Measurements from ENCODE around the gene MAP2. TPM values are rescaled to one million over a fixed set of nuclear protein-coding genes. Genes with fewer than 3 reads are reported as not detected.

MAP2 gene
- total RNA-seq, 2 experiments from 2014 or later: 0.16 TPM; not detected in 1

DNA sequence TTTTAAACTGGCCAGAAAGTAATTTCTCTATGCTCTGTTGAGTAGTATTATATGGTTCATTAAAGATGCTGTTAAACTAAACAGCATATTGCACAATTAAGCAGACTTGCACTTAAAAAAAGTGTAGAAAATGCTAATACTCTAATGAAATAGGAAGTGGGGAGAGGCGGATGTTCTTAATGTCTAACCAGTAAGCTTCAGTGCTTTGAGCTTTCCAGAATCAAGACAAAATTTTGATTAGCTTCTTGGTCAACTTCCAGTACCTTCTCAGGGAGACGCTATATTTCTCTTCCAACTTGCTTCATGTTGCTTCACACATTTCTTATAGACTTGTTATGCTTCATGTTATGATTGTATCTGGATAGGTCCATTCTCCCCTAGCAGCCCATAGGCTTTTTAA, 89.1 kb downstream of the MAP2 start:
- Mint-ChIP-seq H3K36me3 (no peaks in the 10 kb centered on the region), H3K4me3 (no peak overlapping the region), H3K4me1 (no peaks in the 10 kb centered on the region), H3K27ac (no peak overlapping the region), H3K27me3 (no peaks in the 10 kb centered on the region), H3K9me3 (ENCODE audit: low read depth) (no peaks in the 10 kb centered on the region)
- ATAC-seq (no peak), DNase-seq (no peak)
- CTCF ChIA-PET: no interaction called here

DNA sequence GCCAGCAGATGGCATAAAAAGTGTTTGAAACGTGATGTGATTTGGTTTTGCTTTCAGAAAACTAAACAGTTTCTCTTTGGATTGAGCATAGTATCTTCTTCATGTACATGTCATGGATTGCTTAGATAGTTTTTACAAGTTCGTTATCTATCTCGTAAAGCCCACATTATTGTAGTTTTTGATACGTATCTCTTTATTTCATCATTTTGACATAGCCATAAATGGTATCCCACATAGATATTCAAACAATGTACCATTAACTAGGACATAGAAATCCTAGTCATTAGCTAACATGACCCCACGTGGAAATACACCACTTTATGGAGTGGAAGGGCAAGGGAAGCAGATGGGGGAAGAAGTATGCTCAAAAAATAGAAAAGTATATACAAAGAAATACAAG, 93.6 kb downstream of the MAP2 start:
- H3K36me3 Mint-ChIP-seq: no peaks in the 10 kb centered on the region
- H3K27ac Mint-ChIP-seq: no peak overlapping the region
- DNase-seq: no peak
- no peaks in the 10 kb centered on the region for H3K27me3 Mint-ChIP-seq
- H3K4me1 Mint-ChIP-seq: no peaks in the 10 kb centered on the region
- CTCF ChIA-PET: no interaction called here
- no peak for ATAC-seq
- no peaks in the 10 kb centered on the region for H3K9me3 Mint-ChIP-seq (ENCODE audit: low read depth)
- no peak overlapping the region for H3K4me3 Mint-ChIP-seq

DNA sequence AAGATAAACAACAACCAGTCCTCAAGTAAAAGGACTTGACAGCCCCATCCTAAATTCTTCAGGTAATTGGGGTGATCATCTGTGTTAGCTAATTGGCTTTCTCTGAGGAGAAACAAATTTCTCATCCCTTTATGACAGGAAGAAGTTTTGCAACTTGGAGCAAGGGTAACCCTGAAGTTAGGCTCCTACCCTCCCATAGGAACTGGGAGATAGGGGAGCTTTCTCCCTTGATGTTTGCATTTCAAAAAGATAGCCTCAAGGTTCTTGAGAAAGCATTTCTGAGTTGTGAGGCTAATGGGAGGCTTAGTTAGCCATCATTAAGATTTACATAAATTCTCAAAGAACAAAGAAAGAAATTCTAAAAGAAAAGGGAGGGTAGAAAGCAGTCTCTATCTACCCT, 95.4 kb downstream of the MAP2 start:
- no peaks in the 10 kb centered on the region for H3K9me3 Mint-ChIP-seq (ENCODE audit: low read depth)
- H3K4me3 Mint-ChIP-seq: no peak overlapping the region
- DNase-seq: no peak
- H3K4me1 Mint-ChIP-seq: no peaks in the 10 kb centered on the region
- no peaks in the 10 kb centered on the region for H3K36me3 Mint-ChIP-seq
- no peaks in the 10 kb centered on the region for H3K27me3 Mint-ChIP-seq
- H3K27ac Mint-ChIP-seq: no peak overlapping the region
- ATAC-seq: no peak
- CTCF ChIA-PET: no interaction called here

DNA sequence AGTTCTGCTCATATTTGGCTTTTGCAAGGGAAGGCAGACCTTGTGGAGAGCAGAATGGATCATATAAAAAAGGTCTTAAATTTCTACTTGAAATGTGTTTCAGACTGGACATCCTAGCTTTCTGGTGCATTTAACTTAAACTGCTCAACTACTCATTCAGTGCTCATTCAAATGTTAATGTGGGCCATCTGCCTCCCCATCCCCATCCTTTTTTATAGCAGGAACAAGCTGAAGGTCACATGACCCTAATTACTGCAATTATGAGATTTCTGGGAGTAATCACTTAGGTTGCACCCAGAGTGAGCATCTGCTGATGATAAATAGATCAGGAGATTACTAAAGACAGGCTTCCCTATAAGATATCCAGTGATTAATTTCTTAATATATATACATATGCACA, 96.1 kb downstream of the MAP2 start:
- no peaks in the 10 kb centered on the region for H3K9me3 Mint-ChIP-seq (ENCODE audit: low read depth)
- CTCF ChIA-PET: no interaction called here
- ATAC-seq (no peak), DNase-seq (no peak)
- H3K4me1 Mint-ChIP-seq: no peaks in the 10 kb centered on the region
- H3K27me3 Mint-ChIP-seq: no peaks in the 10 kb centered on the region
- no peak overlapping the region for H3K4me3 Mint-ChIP-seq
- no peaks in the 10 kb centered on the region for H3K36me3 Mint-ChIP-seq
- no peak overlapping the region for H3K27ac Mint-ChIP-seq

DNA sequence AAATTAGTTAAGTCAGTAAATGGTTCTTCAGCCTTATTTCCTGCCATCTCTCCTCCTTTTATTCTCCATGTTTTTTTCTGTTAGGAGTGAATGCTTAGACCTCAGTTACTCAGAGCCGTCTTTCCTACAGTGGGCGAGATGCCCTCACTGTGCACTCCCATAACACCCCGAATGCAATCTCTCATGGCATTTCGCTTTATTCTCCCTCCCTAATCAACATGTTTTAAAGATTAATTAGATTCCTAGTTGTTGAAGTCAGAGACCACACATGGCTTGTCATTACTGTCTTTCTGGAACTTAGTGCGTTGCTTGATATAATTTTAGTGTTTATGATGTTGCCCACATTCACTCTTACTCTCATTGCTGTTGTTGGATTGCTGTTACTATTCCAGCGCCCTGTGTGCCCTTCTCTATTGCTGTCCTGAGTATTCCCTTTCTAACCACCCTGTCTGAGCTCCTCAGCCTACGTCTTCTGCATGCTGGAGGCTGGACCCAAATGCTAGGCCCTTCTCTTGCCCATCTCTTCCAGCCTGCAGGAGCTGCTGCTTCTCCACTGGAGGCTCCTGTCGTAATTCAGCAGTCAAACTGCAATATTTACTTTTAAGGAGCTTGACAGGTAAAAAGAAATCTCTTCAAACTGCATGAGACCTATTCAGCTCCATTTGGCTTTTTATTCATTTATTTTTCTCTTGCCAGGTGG, 99.3 kb downstream of the MAP2 start:
- H3K27me3 Mint-ChIP-seq: no peaks in the 10 kb centered on the region
- DNase-seq: no peak
- H3K36me3 Mint-ChIP-seq: no peaks in the 10 kb centered on the region
- no peak overlapping the region for H3K4me3 Mint-ChIP-seq
- no peak for ATAC-seq
- no peak overlapping the region for H3K27ac Mint-ChIP-seq
- CTCF ChIA-PET: no interaction called here
- peaks cover 3% of the 10 kb centered on the region for H3K4me1 Mint-ChIP-seq
- H3K9me3 Mint-ChIP-seq (ENCODE audit: low read depth): no peaks in the 10 kb centered on the region

DNA sequence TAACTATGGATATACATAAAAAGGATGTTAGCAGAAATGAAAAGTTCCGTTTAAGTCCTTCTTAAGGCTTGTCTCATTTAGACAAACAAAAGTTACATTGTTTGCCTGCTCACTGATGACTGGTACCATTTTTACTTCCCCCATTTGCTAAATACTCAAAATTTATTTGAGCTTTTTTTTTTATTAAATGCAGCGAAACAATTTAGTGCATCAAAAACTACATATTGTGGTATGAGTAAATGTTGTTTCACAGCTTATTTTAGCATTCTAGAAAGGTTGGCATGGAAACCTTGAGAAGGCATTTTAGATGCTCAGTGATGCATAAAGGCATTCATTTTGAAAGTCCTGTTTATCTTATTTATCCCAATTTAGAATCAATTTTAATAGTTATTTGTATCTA, 100.0 kb downstream of the MAP2 start:
- peaks cover 3% of the 10 kb centered on the region for H3K4me1 Mint-ChIP-seq
- H3K4me3 Mint-ChIP-seq: no peak overlapping the region
- no peaks in the 10 kb centered on the region for H3K27me3 Mint-ChIP-seq
- CTCF ChIA-PET: no interaction called here
- DNase-seq (no peak), ATAC-seq (no peak)
- no peaks in the 10 kb centered on the region for H3K36me3 Mint-ChIP-seq
- no peak overlapping the region for H3K27ac Mint-ChIP-seq
- no peaks in the 10 kb centered on the region for H3K9me3 Mint-ChIP-seq (ENCODE audit: low read depth)

DNA sequence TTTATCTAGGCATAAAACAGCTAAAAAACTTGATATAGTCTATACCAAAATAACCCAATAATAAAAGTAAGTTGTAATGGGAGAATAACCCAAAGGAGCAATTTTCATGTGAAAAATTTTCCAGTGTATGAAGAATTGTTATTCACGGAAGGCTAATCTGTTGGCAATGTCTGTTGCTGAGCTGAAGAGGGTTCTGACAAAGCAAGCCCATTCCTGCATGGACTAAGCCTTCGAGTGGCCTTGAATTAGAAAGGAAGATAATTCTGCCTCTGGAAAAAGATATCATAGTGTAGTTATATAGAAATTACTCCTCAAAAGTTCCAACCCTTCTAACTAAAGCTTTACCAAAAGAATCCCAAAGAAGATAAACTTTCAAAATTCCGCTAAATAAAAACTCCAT, 101.5 kb downstream of the MAP2 start:
- H3K4me3 Mint-ChIP-seq: no peak overlapping the region
- no peak overlapping the region for H3K27ac Mint-ChIP-seq
- H3K9me3 Mint-ChIP-seq (ENCODE audit: low read depth): no peaks in the 10 kb centered on the region
- CTCF ChIA-PET: no interaction called here
- ATAC-seq (no peak), DNase-seq (no peak)
- H3K4me1 Mint-ChIP-seq: peaks cover 3% of the 10 kb centered on the region
- no peaks in the 10 kb centered on the region for H3K27me3 Mint-ChIP-seq
- no peaks in the 10 kb centered on the region for H3K36me3 Mint-ChIP-seq

DNA sequence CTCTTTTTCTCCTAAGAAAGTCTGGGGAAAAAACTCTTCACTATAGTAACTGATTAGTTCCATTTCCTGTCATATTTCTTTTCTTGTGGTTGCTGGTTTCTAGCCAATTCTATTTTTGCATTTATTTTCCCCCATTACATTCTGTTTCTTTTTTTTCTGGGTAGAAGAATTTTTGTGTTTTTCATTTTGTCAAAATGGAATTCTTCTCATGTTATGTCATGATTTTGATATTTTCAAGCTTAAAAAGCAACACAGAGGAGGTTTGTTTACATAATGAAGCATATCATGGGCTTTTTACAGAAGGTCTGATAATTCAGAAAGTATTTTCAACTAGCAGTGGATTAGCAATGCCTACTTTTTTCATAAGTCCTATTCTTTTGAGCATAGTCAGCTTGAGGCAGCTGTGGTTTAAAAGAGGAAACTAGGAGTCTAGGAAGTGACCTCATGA, 102.0 kb downstream of the MAP2 start:
- H3K27ac Mint-ChIP-seq: no peak overlapping the region

DNA sequence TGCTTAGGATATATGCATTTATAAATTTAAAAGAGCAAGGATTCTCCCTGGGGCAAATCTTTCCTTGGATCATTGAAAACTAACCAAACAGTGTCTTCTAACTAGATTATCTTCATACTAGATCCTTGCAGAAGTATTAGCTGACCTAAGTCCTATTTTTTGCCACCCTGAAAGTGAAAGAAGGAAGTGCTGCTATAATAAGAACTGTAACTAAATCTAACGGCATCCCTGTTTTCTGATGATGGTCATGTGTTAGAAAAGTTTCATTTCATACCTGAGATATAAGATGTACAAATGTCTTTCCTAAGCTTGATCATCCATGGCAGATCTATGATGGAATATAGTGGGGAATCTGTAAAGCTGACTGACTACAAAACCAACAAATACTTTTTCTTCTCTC, 102.7 kb downstream of the MAP2 start:
- Mint-ChIP-seq H3K36me3 (no peaks in the 10 kb centered on the region), H3K27ac (no peak overlapping the region), H3K4me3 (no peak overlapping the region), H3K27me3 (no peaks in the 10 kb centered on the region), H3K9me3 (ENCODE audit: low read depth) (no peaks in the 10 kb centered on the region), H3K4me1 (peaks cover 3% of the 10 kb centered on the region)
- ATAC-seq: no peak
- no peak for DNase-seq
- CTCF ChIA-PET: no interaction called here

More for the DNA sequence above, 102.0 kb downstream of the MAP2 start:
- no peak for DNase-seq
- no peaks in the 10 kb centered on the region for H3K27me3 Mint-ChIP-seq
- ATAC-seq: no peak
- H3K36me3 Mint-ChIP-seq: no peaks in the 10 kb centered on the region
- H3K4me3 Mint-ChIP-seq: no peak overlapping the region
- H3K9me3 Mint-ChIP-seq (ENCODE audit: low read depth): no peaks in the 10 kb centered on the region
- CTCF ChIA-PET: no interaction called here
- peaks cover 3% of the 10 kb centered on the region for H3K4me1 Mint-ChIP-seq

DNA sequence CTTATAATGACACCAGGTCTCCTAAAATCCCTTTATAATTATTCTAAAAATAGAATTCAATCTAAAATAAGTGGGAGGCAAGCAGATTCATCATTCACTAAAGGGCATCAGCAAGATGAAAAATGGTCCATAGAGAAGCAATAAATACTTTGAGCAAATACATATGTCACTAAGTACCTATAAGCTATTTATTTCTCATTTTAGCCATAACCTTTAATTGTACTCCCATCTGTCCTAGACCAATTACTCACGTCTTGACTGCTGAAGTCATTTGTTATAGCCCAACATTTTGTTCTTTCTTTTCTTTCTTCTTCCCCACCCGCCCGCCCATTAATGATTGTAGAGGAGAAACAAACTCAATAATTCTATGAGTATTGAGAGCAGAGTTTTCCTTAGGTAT, 105.7 kb downstream of the MAP2 start:
- no peak overlapping the region for H3K27ac Mint-ChIP-seq

DNA sequence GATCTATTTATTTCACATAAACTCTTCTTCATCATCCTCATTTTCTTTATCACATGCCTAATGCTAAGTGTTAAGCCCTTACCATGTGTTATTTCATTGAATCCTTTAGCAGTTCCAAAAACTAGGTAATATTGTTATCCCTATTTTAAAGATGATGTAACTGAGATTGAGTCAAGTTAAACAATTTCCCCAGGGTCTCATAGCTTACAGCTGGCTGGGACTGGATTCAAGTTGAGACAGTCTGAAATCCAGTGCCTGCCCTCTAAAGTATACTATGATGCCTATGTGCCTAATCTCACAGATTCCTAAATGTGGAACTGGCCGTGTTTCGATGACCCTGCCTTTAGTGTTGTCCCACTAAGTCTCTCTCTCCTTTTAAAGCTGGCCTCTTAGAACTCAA, 108.5 kb downstream of the MAP2 start:
- no peak overlapping the region for H3K27ac Mint-ChIP-seq
- H3K9me3 Mint-ChIP-seq (ENCODE audit: low read depth): no peaks in the 10 kb centered on the region
- ATAC-seq (no peak), DNase-seq (no peak)
- H3K4me1 Mint-ChIP-seq: no peaks in the 10 kb centered on the region
- H3K4me3 Mint-ChIP-seq: no peak overlapping the region
- H3K27me3 Mint-ChIP-seq: no peaks in the 10 kb centered on the region
- CTCF ChIA-PET: no interaction called here
- no peaks in the 10 kb centered on the region for H3K36me3 Mint-ChIP-seq

More for the DNA sequence above, 105.7 kb downstream of the MAP2 start:
- Mint-ChIP-seq H3K4me3 (no peak overlapping the region), H3K4me1 (peaks cover 3% of the 10 kb centered on the region), H3K36me3 (no peaks in the 10 kb centered on the region), H3K9me3 (ENCODE audit: low read depth) (no peaks in the 10 kb centered on the region), H3K27me3 (no peaks in the 10 kb centered on the region)
- CTCF ChIA-PET: no interaction called here
- ATAC-seq (no peak), DNase-seq (no peak)

DNA sequence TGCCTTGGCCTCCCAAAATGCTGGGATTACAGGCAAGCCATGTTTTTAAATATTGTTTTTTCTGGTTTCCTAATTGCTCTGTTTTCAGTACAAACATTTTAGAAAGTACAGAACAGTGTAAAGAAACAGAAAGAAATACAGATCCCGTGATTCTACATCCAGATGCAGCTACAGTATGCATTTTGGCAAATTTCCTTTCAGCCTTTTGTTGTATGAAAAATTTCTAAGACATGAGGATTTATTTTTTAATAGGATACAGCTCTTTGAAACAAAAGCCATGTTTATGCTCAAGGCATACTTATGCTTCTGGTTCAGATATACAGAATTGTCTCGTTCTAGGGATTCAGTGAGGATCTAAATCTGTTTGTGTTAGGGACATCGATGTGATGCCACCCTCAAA, 109.5 kb downstream of the MAP2 start:
- no peaks in the 10 kb centered on the region for H3K4me1 Mint-ChIP-seq
- no peak overlapping the region for H3K27ac Mint-ChIP-seq
- no peaks in the 10 kb centered on the region for H3K27me3 Mint-ChIP-seq
- no peak overlapping the region for H3K4me3 Mint-ChIP-seq
- H3K36me3 Mint-ChIP-seq: no peaks in the 10 kb centered on the region
- DNase-seq (no peak), ATAC-seq (no peak)
- no peaks in the 10 kb centered on the region for H3K9me3 Mint-ChIP-seq (ENCODE audit: low read depth)
- CTCF ChIA-PET: no interaction called here

DNA sequence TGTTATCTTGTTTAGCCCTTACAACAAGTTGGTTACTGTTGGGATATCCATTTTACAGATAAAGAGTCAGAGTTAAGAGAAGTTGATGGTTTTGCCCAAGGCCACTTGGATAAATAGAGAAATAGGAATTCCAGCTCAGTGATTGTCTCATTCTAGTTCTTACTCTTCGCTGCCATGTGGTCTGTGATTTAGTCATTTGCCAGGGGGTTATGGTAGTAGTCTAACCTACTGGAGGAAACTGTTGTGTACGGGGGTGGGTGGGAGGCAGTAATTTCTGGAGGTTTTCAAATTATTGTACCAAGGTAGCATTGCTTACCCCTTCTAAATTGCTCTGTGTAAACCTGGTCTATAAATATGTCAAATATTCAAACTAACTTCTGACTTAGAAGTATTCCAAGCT, 110.4 kb downstream of the MAP2 start:
- Mint-ChIP-seq H3K4me1 (no peaks in the 10 kb centered on the region), H3K9me3 (ENCODE audit: low read depth) (no peaks in the 10 kb centered on the region), H3K36me3 (no peaks in the 10 kb centered on the region), H3K27me3 (no peaks in the 10 kb centered on the region), H3K4me3 (no peak overlapping the region), H3K27ac (no peak overlapping the region)
- ATAC-seq (no peak), DNase-seq (no peak)
- CTCF ChIA-PET: no interaction called here

DNA sequence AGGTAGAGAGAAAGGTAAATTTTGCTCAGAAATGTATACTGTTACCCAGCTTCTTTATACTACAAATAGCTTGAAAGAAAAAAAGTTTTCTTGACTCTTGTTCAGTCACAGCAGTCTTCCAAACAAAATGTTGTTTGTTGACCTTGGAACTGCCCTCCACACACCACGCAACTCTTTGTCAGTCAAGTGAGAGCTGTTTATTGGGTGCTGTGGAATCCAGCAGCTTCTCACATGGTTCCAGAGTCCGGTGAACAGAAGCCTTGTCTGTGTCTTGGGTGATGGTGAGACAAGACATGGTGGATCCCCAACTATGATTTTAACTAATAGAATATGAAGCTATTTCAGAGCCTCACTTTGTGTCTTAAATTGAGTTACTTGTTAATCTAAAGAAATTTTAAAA, 112.5 kb downstream of the MAP2 start:
- Mint-ChIP-seq H3K9me3 (ENCODE audit: low read depth) (no peaks in the 10 kb centered on the region), H3K4me1 (no peaks in the 10 kb centered on the region), H3K4me3 (no peak overlapping the region), H3K27me3 (no peaks in the 10 kb centered on the region), H3K36me3 (no peaks in the 10 kb centered on the region), H3K27ac (no peak overlapping the region)
- CTCF ChIA-PET: no interaction called here
- ATAC-seq: no peak
- no peak for DNase-seq

DNA sequence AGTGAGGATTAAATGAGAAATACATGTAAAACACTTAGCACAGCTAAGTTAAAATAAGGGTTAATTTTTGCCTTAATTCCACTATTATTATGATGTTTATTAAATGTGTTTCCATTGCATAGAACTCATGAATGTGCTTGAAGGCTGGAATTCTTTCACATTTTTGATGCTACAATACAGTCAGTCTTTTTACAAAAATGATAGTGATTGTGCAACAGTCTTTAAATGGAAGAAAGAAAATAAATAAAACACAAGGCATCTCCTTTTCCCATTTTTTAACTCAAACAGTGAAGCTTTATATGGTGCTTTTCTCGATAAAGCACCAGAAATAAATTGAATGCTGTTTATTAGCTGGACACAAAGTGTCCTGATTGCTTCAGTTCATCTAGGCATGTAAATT, 123.9 kb downstream of the MAP2 start:
- H3K9me3 Mint-ChIP-seq (ENCODE audit: low read depth): no peaks in the 10 kb centered on the region
- ATAC-seq: no peak
- no peaks in the 10 kb centered on the region for H3K4me1 Mint-ChIP-seq
- H3K4me3 Mint-ChIP-seq: no peak overlapping the region
- H3K27me3 Mint-ChIP-seq: no peaks in the 10 kb centered on the region
- CTCF ChIA-PET: no interaction called here
- no peak for DNase-seq
- no peaks in the 10 kb centered on the region for H3K36me3 Mint-ChIP-seq
- no peak overlapping the region for H3K27ac Mint-ChIP-seq
